ENCODE results near the gene MARVELD1. TPM values are rescaled to one million over a fixed set of nuclear protein-coding genes. Genes with fewer than 3 reads are reported as not detected.

The MARVELD1 gene
- total and polyA plus RNA-seq, 11 donors: 3.0 to 17.2 (median 6.8) TPM

- H3K9me3 ChIP-seq: no peaks in the 10 kb centered on the region
- DNase-seq: no peak
- no peaks in the 10 kb centered on the region for H3K27me3 ChIP-seq
- no peak overlapping the region for H3K27ac ChIP-seq
- intact Hi-C loops (cut with DNase I): loop anchor here in 1 of 10 donors (5.0 kb wide), 1 partner anchor 1302 kb away; no protein-coding TSS in a partner anchor
- WGBS, 4 donors: 48 to 71% (median 64%) methylated on average over 1 of the region's 1 CpG
- H3K36me3 ChIP-seq: no peaks in the 10 kb centered on the region
- no peak for ATAC-seq
- TF ChIP-seq CTCF (IDR thresholded peaks at IDR 0.05) (no peak), POLR2A (IDR thresholded peaks at IDR 0.05) (no peak)
- H3K4me3 ChIP-seq: no peak overlapping the region
- peaks cover 0 to 11% (median 5%) of the 10 kb centered on the region in 12 donors for H3K4me1 ChIP-seq
Measured at GRCh38 chr10:97704341-97704740, 9.2 kb upstream of the MARVELD1 start.

DNA sequence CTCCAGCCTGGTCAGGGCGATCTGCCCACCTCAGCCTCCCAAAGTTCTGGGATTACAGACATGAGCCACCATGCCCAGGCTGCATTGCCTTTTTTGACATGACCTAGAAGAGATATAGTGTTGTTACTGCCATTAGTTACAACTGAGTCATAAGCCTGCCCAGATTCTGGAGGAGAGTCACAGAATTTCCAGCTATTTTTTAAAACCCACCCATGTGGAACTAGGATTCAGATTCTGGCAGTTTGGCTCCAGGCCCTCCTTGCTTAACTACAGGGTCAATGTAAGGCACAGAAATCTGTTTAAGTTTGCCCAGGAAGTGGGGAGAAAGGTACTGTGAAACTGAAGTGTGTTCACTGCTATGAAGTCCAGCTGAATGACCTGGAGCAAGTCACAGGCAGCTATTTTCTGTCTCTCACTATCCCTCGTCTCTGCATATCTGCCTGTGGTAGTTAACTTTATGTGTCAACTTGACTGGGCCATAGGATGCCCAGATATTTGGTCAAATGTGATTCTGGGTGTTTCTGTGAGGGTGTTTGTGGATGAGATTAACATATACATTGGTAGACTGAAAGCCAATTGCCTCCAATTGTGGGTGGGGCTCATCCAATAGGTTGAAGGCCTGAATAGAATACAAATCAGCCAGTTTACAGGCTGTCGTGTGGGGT, 8.4 kb upstream of the MARVELD1 start:
- Histone ChIP-seq H3K27me3 (no peaks in the 10 kb centered on the region), H3K9me3 (no peaks in the 10 kb centered on the region), H3K4me3 (no peak overlapping the region), H3K4me1 (peaks cover 0 to 17% (median 9%) of the 10 kb centered on the region in 12 donors), H3K36me3 (no peaks in the 10 kb centered on the region), H3K27ac (no peak overlapping the region)
- TF ChIP-seq CTCF (IDR thresholded peaks at IDR 0.05) (no peak), POLR2A (IDR thresholded peaks at IDR 0.05) (no peak)
- ATAC-seq (no peak), DNase-seq (no peak)
- intact Hi-C loops (cut with DNase I): no loop called here
- 92 to 95% (median 93%) methylated on average over 3 of the region's 3 CpGs for WGBS, 4 donors

DNA sequence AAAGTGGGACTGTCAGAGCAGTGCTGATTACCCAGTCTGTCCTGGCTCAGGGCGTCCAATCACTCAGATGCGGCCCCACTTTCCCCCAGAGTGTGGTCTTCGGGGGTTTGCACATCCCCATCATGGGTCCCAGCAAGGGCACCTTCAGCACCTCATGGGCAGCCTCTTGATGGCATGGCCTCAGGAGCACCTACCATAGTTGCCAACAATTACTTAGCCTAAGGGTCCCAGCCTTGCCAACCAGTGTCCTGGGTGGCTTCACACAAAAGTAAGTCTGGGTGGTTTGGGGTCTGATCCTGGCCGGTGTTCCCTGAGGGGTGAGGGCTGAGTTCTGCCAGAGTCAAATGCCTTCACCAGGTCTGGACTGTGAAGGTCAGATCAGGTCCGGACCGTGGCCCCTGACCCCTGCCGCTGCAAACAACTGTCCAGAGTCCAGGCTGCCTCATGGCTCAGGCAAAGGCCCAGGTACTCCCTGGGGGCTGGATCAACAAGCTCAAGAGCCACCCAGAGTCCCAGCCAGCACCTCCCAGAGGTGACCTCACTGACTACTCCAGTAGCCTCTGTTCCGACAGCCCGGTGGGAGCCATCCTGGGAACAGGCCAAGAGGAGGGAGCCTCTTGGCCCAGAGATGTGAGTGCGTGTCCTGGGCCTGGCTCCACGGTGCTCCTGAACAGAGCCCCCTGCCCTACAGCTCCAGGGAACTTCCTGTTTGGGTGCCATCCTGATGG, 6.2 kb upstream of the MARVELD1 start:
- Histone ChIP-seq H3K9me3 (no peaks in the 10 kb centered on the region), H3K27me3 (no peaks in the 10 kb centered on the region), H3K36me3 (no peaks in the 10 kb centered on the region), H3K4me3 (no peak overlapping the region), H3K27ac (peak overlapping the region in 1 of 12 donors; percentile 59), H3K4me1 (peaks cover 0 to 18% (median 7%) of the 10 kb centered on the region in 12 donors)
- TF ChIP-seq CTCF (IDR thresholded peaks at IDR 0.05) (no peak), POLR2A (IDR thresholded peaks at IDR 0.05) (no peak)
- 80 to 89% (median 86%) methylated on average over 7 to 11 of the region's 11 CpGs for WGBS, 4 donors
- DNase-seq: no peak
- no peak for ATAC-seq
- intact Hi-C loops (cut with DNase I): no loop called here

DNA sequence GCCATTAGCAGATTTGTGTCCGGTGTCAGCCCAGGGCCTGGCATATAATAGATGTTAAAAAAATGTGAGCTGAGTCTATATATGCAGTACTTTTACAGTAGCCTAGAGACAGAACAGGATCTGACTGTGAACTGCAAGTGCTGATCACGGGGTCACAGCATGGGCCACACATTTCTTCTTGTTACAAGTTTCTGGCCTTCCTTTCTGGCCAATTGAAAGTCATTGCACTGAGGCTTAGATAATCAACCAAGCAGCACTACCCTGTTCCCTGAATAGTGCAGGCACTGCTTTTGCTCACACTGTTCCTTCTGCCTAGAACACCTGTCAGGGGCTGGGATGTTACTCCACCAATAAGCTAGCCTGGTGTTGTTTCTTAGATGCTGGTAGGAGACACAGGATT, 5.4 kb upstream of the MARVELD1 start:
- H3K27me3 ChIP-seq: no peaks in the 10 kb centered on the region
- TF ChIP-seq CTCF (IDR thresholded peaks at IDR 0.05): no peak
- no peak for TF ChIP-seq POLR2A (IDR thresholded peaks at IDR 0.05)
- no peaks in the 10 kb centered on the region for H3K9me3 ChIP-seq
- WGBS, 4 donors: 82 to 96% (median 92%) methylated on average over 2 of the region's 2 CpGs
- ATAC-seq: no peak
- peak overlapping the region in 1 of 12 donors; percentile 59 for H3K27ac ChIP-seq
- H3K4me3 ChIP-seq: no peak overlapping the region
- no peak for DNase-seq
- intact Hi-C loops (cut with DNase I): loop anchor here in 4 of 10 donors (2.0 kb wide), 1 partner anchor 23 kb away; no protein-coding TSS in a partner anchor
- H3K4me1 ChIP-seq: peaks cover 0 to 24% (median 10%) of the 10 kb centered on the region in 12 donors
- H3K36me3 ChIP-seq: no peaks in the 10 kb centered on the region

Data from heart left ventricle (tissue), 16 donors.